Upper lobe of right lung (tissue), 1 donor: ENCODE results near the gene STK39. TPM values are rescaled to one million over a fixed set of nuclear protein-coding genes. Genes with fewer than 3 reads are reported as not detected.

Source experiments
- ATAC-seq: fragments of 200-7000 bp; cut with Tn5 transposase; one replicate; pipeline ENCODE4 v1.9.1; 2020; ENCODE audit warnings: mild to moderate bottlenecking, moderate library complexity
- DNase-seq: peaks from one replicate; pipeline ENCODE4 v3.0.0-alpha.2; 2020
- H3K27ac ChIP-seq: fragments of 200-600 bp; one replicate; pipeline ENCODE4 v1.8.0; 2022
- H3K27me3 ChIP-seq: fragments of 200-600 bp; one replicate; pipeline ENCODE4 v1.8.0; 2022; ENCODE audit warnings: mild to moderate bottlenecking
- H3K36me3 ChIP-seq: fragments of 200-600 bp; one replicate; pipeline ENCODE4 v1.8.0; 2022
- H3K4me1 ChIP-seq: fragments of 200-600 bp; one replicate; pipeline ENCODE4 v1.8.0; 2022
- H3K4me3 ChIP-seq: fragments of 200-600 bp; one replicate; pipeline ENCODE4 v1.8.0; 2022; ENCODE audit warnings: mild to moderate bottlenecking
- H3K9me3 ChIP-seq: fragments of 200-600 bp; one replicate; pipeline ENCODE4 v1.8.0; 2022
- CTCF ChIP-seq: fragments of 200-600 bp; IDR thresholded peaks from one replicate; pipeline ENCODE4 v1.8.0; 2022; ENCODE audit warnings: antibody characterized with exemption
- intact Hi-C: fragments of 100-400 bp; cut with DNase I; formaldehyde crosslinking; loops from one replicate; pipeline ENCODE4 v1.11.0; 2022
- total RNA-seq: library from RNA; stranded (reverse); fragmentation: NEBNext Ultra II Directional; extraction: Animal tissue kit (Norgen Biotek cat#: 25700); gene quantifications from one replicate; pipeline ENCODE4 v1.2.1, GENCODE V29; 2021
- donor health status: DM: no; HTN: yes; CAD: no; lungs with severe emphysema.

The STK39 gene
- total RNA-seq, 1 donor from 2014 or later, result 13.2 TPM

GRCh38 chr2:168053676-168054075, 193.7 kb downstream of the STK39 start:
- DNase-seq (no peak), ATAC-seq (no peak)
- TF ChIP-seq CTCF, result no peak
- no peaks in the 10 kb centered on the region for H3K9me3 ChIP-seq
- H3K27ac ChIP-seq, result no peak overlapping the region
- no peaks in the 10 kb centered on the region for H3K27me3 ChIP-seq
- no peaks in the 10 kb centered on the region for H3K4me1 ChIP-seq
- intact Hi-C loops, result no loop called here
- H3K4me3 ChIP-seq, result no peak overlapping the region
- no peaks in the 10 kb centered on the region for H3K36me3 ChIP-seq

- no peak for DNase-seq
These were observed 194.6 kb downstream of the STK39 start for GRCh38 chr2:168052773-168053172.

DNA sequence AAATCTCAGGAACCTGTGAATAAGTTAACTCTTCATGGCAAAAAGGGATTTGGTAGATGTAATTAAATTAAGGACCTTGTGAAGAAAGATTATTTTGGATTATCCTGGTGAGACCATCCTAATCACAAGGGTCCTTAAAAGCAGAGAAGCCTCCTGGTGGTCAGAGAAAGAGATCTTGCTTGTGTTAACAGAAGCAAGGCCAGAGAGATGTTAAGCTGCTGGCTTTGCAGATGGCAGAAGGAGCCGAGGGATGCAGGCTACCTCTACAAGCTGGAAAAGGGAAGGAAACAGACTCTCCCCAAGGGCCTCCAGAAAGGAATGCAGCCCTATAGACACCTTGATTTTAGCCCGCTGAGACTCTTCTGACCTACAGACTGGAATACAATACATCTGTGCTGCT, 197.0 kb downstream of the STK39 start:
- H3K4me3 ChIP-seq, result no peak overlapping the region
- intact Hi-C loops, result no loop called here
- H3K27ac ChIP-seq, result no peak overlapping the region
- no peaks in the 10 kb centered on the region for H3K9me3 ChIP-seq
- no peak for ATAC-seq
- no peaks in the 10 kb centered on the region for H3K36me3 ChIP-seq
- no peak for DNase-seq
- no peaks in the 10 kb centered on the region for H3K27me3 ChIP-seq
- no peaks in the 10 kb centered on the region for H3K4me1 ChIP-seq
- TF ChIP-seq CTCF, result no peak

More at GRCh38 chr2:168052773-168053172, 194.6 kb downstream of the STK39 start:
- H3K27me3 ChIP-seq, result no peaks in the 10 kb centered on the region
- intact Hi-C loops, result no loop called here
- TF ChIP-seq CTCF, result no peak
- no peaks in the 10 kb centered on the region for H3K4me1 ChIP-seq
- H3K36me3 ChIP-seq, result no peaks in the 10 kb centered on the region
- H3K27ac ChIP-seq, result no peak overlapping the region
- H3K9me3 ChIP-seq, result no peaks in the 10 kb centered on the region
- H3K4me3 ChIP-seq, result no peak overlapping the region
- ATAC-seq, result no peak

GRCh38 chr2:168049609-168050008, 197.8 kb downstream of the STK39 start:
- no peak for TF ChIP-seq CTCF
- intact Hi-C loops, result no loop called here
- no peak for DNase-seq

GRCh38 chr2:168047091-168047690, 200.2 kb downstream of the STK39 start:
- DNase-seq, result no peak
- no peak overlapping the region for H3K27ac ChIP-seq
- no peak overlapping the region for H3K4me3 ChIP-seq
- H3K9me3 ChIP-seq, result no peaks in the 10 kb centered on the region
- no peaks in the 10 kb centered on the region for H3K36me3 ChIP-seq
- no peak for TF ChIP-seq CTCF
- H3K4me1 ChIP-seq, result no peaks in the 10 kb centered on the region
- no peaks in the 10 kb centered on the region for H3K27me3 ChIP-seq
- no peak for ATAC-seq
- intact Hi-C loops, result no loop called here

More at GRCh38 chr2:168049609-168050008, 197.8 kb downstream of the STK39 start:
- no peak for ATAC-seq
- no peaks in the 10 kb centered on the region for H3K36me3 ChIP-seq
- no peaks in the 10 kb centered on the region for H3K27me3 ChIP-seq
- H3K4me3 ChIP-seq, result no peak overlapping the region
- no peak overlapping the region for H3K27ac ChIP-seq
- no peaks in the 10 kb centered on the region for H3K4me1 ChIP-seq
- H3K9me3 ChIP-seq, result no peaks in the 10 kb centered on the region

DNA sequence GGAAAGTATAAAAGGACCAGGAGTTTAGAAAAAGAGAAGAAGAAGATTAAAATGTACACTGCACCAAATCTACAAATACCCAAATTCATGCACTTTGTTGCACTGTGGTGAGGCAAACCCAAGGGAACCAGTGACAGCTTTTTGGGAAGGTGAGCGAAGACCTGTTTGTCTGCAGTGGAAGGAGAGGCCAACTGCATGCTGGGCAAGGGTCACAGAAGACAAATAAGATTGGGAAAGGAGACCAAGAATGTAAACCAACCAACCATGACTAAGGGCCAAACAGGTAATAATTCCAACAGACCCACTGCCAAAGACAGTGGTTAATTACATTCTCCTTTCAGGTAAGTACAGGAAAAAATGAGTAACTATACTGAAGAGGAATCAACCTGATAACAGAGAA, 202.8 kb downstream of the STK39 start:
- H3K27ac ChIP-seq, result no peak overlapping the region
- no peaks in the 10 kb centered on the region for H3K36me3 ChIP-seq
- ATAC-seq (no peak), DNase-seq (no peak)
- H3K4me3 ChIP-seq, result no peak overlapping the region
- H3K4me1 ChIP-seq, result no peaks in the 10 kb centered on the region
- TF ChIP-seq CTCF, result no peak
- no peaks in the 10 kb centered on the region for H3K27me3 ChIP-seq
- H3K9me3 ChIP-seq, result no peaks in the 10 kb centered on the region
- intact Hi-C loops, result no loop called here
